ENCODE results near the gene LEMD3. TPM values are rescaled to one million over a fixed set of nuclear protein-coding genes. Genes with fewer than 3 reads are reported as not detected.

Gene LEMD3
- total RNA-seq, 1 experiment from 2014 or later, result 46.8 TPM

DNA sequence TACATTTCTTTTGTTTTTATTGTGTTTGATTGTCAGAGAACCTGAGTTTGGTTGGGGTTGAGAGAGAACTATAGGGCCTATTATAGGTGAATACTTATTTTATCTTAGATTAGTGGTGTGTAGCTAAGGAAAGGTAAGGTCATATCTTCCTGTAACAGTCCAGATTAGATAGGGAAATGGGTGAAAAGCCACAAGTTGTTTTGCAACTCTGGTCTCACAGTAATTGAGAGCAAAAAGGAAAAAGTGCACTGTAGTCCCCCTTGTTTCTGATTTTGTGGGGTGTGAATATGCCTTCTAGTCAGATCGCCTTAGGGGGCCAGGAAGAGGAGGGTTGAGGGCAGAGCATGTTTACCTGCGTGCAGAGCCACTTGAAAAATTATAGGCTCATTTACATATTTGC is 118.0 kb downstream of the LEMD3 start:
- no TSS peak for BruUV-seq (replicated peaks)
- no peak for DNase-seq
- TF ChIP-seq, protein P1, sequence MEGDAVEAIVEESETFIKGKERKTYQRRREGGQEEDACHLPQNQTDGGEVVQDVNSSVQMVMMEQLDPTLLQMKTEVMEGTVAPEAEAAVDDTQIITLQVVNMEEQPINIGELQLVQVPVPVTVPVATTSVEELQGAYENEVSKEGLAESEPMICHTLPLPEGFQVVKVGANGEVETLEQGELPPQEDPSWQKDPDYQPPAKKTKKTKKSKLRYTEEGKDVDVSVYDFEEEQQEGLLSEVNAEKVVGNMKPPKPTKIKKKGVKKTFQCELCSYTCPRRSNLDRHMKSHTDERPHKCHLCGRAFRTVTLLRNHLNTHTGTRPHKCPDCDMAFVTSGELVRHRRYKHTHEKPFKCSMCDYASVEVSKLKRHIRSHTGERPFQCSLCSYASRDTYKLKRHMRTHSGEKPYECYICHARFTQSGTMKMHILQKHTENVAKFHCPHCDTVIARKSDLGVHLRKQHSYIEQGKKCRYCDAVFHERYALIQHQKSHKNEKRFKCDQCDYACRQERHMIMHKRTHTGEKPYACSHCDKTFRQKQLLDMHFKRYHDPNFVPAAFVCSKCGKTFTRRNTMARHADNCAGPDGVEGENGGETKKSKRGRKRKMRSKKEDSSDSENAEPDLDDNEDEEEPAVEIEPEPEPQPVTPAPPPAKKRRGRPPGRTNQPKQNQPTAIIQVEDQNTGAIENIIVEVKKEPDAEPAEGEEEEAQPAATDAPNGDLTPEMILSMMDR (IDR thresholded peaks at IDR 0.05; ENCODE audit: unreplicated experiment), result no peak
- Mint-ChIP-seq H3K4me3 (ENCODE audit: low read depth, unreplicated experiment) (no peak overlapping the region), H3K36me3 (ENCODE audit: insufficient read depth, unreplicated experiment) (no peaks in the 10 kb centered on the region), H3K27me3 (ENCODE audit: unreplicated experiment) (no peaks in the 10 kb centered on the region), H3K4me1 (ENCODE audit: low read depth, unreplicated experiment) (no peaks in the 10 kb centered on the region), H3K27ac (ENCODE audit: unreplicated experiment) (no peak overlapping the region), H3K9me3 (ENCODE audit: low read depth, unreplicated experiment) (no peaks in the 10 kb centered on the region)
- intact Hi-C loops (cut with micrococcal nuclease; ENCODE audit: unreplicated experiment), result no loop called here
- CTCF ChIA-PET, result interaction anchor here (0.6 kb wide), 1 partner anchor 233 kb away, joined by 4 read pairs; no protein-coding TSS in a partner anchor

DNA sequence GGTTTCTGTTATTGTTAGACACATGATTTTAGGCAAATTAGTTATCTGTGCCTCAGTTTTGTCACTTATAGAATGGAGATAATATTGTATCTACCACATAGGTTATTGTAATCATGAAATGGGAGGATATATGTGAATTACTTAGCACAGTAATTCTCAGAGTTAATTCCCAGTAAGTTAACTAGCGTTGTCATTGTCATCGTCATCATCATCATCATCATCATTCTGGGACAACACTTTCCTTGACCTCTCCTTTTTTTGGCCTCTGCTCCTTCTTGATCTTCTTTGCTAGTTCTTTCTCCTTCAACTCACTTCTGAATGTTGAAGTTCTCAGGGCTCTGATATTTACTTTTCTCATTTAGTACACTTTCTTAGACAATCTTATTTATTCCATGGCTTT is 122.9 kb downstream of the LEMD3 start:
- no peak for DNase-seq
- H3K27ac Mint-ChIP-seq (ENCODE audit: unreplicated experiment), result no peak overlapping the region
- BruUV-seq (replicated peaks), result no TSS peak
- CTCF ChIA-PET, result no interaction called here
- no peaks in the 10 kb centered on the region for H3K27me3 Mint-ChIP-seq (ENCODE audit: unreplicated experiment)
- no peak overlapping the region for H3K4me3 Mint-ChIP-seq (ENCODE audit: low read depth, unreplicated experiment)
- H3K4me1 Mint-ChIP-seq (ENCODE audit: low read depth, unreplicated experiment), result no peaks in the 10 kb centered on the region
- H3K9me3 Mint-ChIP-seq (ENCODE audit: low read depth, unreplicated experiment), result no peaks in the 10 kb centered on the region
- intact Hi-C loops (cut with micrococcal nuclease; ENCODE audit: unreplicated experiment), result no loop called here
- TF ChIP-seq, protein P1 (IDR thresholded peaks at IDR 0.05; ENCODE audit: unreplicated experiment), result no peak
- H3K36me3 Mint-ChIP-seq (ENCODE audit: insufficient read depth, unreplicated experiment), result no peaks in the 10 kb centered on the region

DNA sequence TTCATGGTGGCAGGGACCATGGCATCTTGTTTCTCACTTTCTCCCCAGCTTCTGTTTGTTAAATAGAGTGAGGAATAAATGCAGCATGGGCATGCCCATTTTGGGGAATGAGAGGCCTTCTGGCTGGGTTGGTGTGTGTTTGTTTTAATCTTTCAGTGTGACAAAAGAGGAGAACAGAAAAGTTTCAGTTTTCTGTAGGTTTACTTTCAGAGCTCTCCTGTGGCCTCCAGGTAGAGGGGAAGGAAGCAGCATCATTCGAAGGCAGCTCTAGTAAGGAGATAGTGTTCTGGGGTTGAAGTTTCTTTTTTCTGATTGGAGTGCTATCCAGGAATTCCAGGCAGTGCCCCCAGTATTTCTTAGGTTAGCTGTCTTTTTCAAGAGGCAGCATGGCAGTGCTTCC is 124.4 kb downstream of the LEMD3 start:
- Mint-ChIP-seq H3K36me3 (ENCODE audit: insufficient read depth, unreplicated experiment) (no peaks in the 10 kb centered on the region), H3K4me1 (ENCODE audit: low read depth, unreplicated experiment) (no peaks in the 10 kb centered on the region), H3K4me3 (ENCODE audit: low read depth, unreplicated experiment) (no peak overlapping the region), H3K27ac (ENCODE audit: unreplicated experiment) (no peak overlapping the region), H3K27me3 (ENCODE audit: unreplicated experiment) (no peaks in the 10 kb centered on the region), H3K9me3 (ENCODE audit: low read depth, unreplicated experiment) (no peaks in the 10 kb centered on the region)
- TF ChIP-seq, protein P1 (IDR thresholded peaks at IDR 0.05; ENCODE audit: unreplicated experiment), result no peak
- no TSS peak for BruUV-seq (replicated peaks)
- no peak for DNase-seq
- intact Hi-C loops (cut with micrococcal nuclease; ENCODE audit: unreplicated experiment), result no loop called here
- CTCF ChIA-PET, result no interaction called here

DNA sequence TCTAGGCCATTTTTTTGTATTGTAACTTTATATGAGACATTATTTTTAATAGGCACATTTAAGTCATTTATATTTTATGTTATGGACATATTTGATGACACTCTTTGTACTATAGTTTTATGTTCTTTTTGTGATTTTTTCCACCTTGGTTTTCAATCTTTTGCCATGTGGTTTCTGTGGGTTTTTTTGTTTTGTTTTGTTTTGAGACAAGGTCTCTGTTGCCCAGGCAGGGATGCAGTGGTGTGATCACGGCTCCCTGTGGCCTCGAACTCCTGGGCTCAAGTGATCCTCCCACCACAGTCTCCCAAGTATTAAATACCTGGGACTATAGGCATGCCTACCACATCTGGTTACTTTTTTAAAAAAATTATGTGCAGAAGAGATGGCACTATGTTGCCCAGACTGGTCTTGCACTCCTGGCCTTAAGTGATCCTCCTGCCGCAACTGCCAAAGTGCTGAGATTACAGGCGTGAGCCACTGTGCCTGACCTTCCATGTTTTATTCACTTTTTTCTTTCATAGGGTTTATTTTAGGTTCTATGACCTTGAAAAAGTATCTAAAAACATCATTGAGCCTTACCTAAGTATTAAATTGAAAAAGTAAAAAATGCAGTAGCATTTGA is 125.4 kb downstream of the LEMD3 start:
- no peak for DNase-seq
- Mint-ChIP-seq H3K27me3 (ENCODE audit: unreplicated experiment) (no peaks in the 10 kb centered on the region), H3K4me1 (ENCODE audit: low read depth, unreplicated experiment) (no peaks in the 10 kb centered on the region), H3K27ac (ENCODE audit: unreplicated experiment) (no peak overlapping the region), H3K9me3 (ENCODE audit: low read depth, unreplicated experiment) (no peaks in the 10 kb centered on the region), H3K4me3 (ENCODE audit: low read depth, unreplicated experiment) (no peak overlapping the region), H3K36me3 (ENCODE audit: insufficient read depth, unreplicated experiment) (no peaks in the 10 kb centered on the region)
- CTCF ChIA-PET, result no interaction called here
- TF ChIP-seq, protein P1 (IDR thresholded peaks at IDR 0.05; ENCODE audit: unreplicated experiment), result no peak
- no TSS peak for BruUV-seq (replicated peaks)
- intact Hi-C loops (cut with micrococcal nuclease; ENCODE audit: unreplicated experiment), result no loop called here
